Ureter (tissue), 1 donor: ENCODE measurements around the gene CEACAM21. TPM values are rescaled to one million over a fixed set of nuclear protein-coding genes. Genes with fewer than 3 reads are reported as not detected.

Experiments
- DNase-seq: peaks from one replicate; pipeline ENCODE4 v3.0.0-alpha.2; 2020; ENCODE audit warnings: low spot score
- total RNA-seq: library from RNA; stranded (reverse); gene quantifications from one replicate; pipeline ENCODE4 v1.2.4, GENCODE V29; 2023
- donor health status: DM: yes; HTN: yes; CAD: no.

The CEACAM21 gene
- 3.6 TPM for total RNA-seq

GRCh38 chr19:41575998-41576397 is at the start of gene CEACAM21:
TSS of gene CEACAM21 (plus strand) at chr19:41576166. CDS start at chr19:41576275, 109 bp downstream.
- no peak for DNase-seq

- DNase-seq: no peak
These were observed 48.9 kb upstream of the CEACAM21 start for GRCh38 chr19:41527089-41527488.

GRCh38 chr19:41528106-41528505 is 47.9 kb upstream of the CEACAM21 start:
- DNase-seq: no peak

GRCh38 chr19:41529484-41530183 is 46.3 kb upstream of the CEACAM21 start:
- DNase-seq: no peak

- DNase-seq: no peak
These were observed 45.8 kb upstream of the CEACAM21 start for GRCh38 chr19:41530184-41530534.

GRCh38 chr19:41530761-41531301 is 45.1 kb upstream of the CEACAM21 start:
- DNase-seq: no peak

- peak; percentile 78 for DNase-seq
These were observed 44.3 kb upstream of the CEACAM21 start for GRCh38 chr19:41531438-41532311.

- no peak for DNase-seq
These were observed 43.4 kb upstream of the CEACAM21 start for GRCh38 chr19:41532526-41532925.

- no peak for DNase-seq
These were observed 42.2 kb upstream of the CEACAM21 start for GRCh38 chr19:41533671-41534215.

GRCh38 chr19:41535029-41535622 is 40.8 kb upstream of the CEACAM21 start:
- DNase-seq: no peak

GRCh38 chr19:41537789-41538188 is 38.2 kb upstream of the CEACAM21 start:
- no peak for DNase-seq

GRCh38 chr19:41540041-41540695 is 35.8 kb upstream of the CEACAM21 start:
- no peak for DNase-seq

- DNase-seq: peak; percentile 69
These were observed 33.9 kb upstream of the CEACAM21 start for GRCh38 chr19:41541990-41542584.

GRCh38 chr19:41542622-41543021 is 33.3 kb upstream of the CEACAM21 start:
- DNase-seq: no peak

GRCh38 chr19:41543582-41543981 is 32.4 kb upstream of the CEACAM21 start:
- DNase-seq: no peak

- no peak for DNase-seq
These were observed 30.4 kb upstream of the CEACAM21 start for GRCh38 chr19:41545547-41545946.

- no peak for DNase-seq
These were observed 29.6 kb upstream of the CEACAM21 start for GRCh38 chr19:41546386-41546789.

- no peak for DNase-seq
These were observed 29.0 kb upstream of the CEACAM21 start for GRCh38 chr19:41546961-41547360.

- no peak for DNase-seq
These were observed 28.4 kb upstream of the CEACAM21 start for GRCh38 chr19:41547569-41547968.

GRCh38 chr19:41548047-41548446 is 27.9 kb upstream of the CEACAM21 start:
- DNase-seq: no peak
